Measurements from ENCODE around the gene DDHD1.

DNA sequence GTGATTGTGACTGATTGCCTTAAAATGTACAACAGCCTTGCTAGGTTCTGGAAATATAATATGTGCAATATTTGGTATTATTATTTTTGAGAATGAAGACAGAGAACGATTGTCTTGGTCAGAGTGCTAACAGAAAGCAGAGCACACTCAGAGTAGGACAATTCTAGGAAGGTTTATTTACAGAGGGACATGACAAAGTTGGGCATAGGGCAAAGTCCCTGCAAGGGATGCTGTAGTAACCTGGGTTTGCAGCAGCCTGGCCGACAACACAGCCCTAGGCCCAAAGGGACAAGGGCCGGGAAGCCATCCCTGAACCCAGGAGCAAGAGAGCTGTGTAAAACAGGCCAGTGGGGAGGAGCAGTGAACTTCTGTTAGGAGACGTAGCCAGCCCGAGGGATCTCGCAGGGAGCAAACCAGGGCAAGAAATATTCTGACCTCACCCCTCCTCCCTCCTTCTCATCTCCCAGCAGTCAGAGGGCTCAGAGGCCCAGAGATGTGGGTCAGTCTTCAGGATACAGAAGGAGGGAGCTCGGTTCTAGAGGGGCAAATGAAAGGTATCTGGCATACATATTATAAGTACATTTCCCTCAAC, 151.2 kb downstream of the DDHD1 start:
- no peak for TF ChIP-seq POLR2A (IDR thresholded peaks at IDR 0.05)
- TF ChIP-seq, protein P1, sequence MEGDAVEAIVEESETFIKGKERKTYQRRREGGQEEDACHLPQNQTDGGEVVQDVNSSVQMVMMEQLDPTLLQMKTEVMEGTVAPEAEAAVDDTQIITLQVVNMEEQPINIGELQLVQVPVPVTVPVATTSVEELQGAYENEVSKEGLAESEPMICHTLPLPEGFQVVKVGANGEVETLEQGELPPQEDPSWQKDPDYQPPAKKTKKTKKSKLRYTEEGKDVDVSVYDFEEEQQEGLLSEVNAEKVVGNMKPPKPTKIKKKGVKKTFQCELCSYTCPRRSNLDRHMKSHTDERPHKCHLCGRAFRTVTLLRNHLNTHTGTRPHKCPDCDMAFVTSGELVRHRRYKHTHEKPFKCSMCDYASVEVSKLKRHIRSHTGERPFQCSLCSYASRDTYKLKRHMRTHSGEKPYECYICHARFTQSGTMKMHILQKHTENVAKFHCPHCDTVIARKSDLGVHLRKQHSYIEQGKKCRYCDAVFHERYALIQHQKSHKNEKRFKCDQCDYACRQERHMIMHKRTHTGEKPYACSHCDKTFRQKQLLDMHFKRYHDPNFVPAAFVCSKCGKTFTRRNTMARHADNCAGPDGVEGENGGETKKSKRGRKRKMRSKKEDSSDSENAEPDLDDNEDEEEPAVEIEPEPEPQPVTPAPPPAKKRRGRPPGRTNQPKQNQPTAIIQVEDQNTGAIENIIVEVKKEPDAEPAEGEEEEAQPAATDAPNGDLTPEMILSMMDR (IDR thresholded peaks at IDR 0.05), result no peak

All from Peyer's patch (tissue), 4 donors.